ENCODE data around the gene SELENOM.

The SELENOM gene

GRCh38 chr22:31107178-31107893 is at the start of gene SELENOM:
Gene SELENOM (minus strand): TSS chr22:31107568. CDS start chr22:31107505, 63 bp downstream.
- peak; percentile 80 for DNase-seq (ENCODE audit: low read depth)

GRCh38 chr22:31155422-31155821 is 48.1 kb upstream of the SELENOM start:
- no peak for DNase-seq (ENCODE audit: low read depth)

GRCh38 chr22:31154975-31155374 is 47.6 kb upstream of the SELENOM start:
- no peak for DNase-seq (ENCODE audit: low read depth)

- DNase-seq (ENCODE audit: low read depth): no peak
Observed at GRCh38 chr22:31153357-31153756, 46.0 kb upstream of the SELENOM start.

- no peak for DNase-seq (ENCODE audit: low read depth)
Observed at GRCh38 chr22:31151872-31152271, 44.5 kb upstream of the SELENOM start.

- DNase-seq (ENCODE audit: low read depth): no peak
Observed at GRCh38 chr22:31150615-31151014, 43.2 kb upstream of the SELENOM start.

- DNase-seq (ENCODE audit: low read depth): no peak
Observed at GRCh38 chr22:31148953-31149627, 41.7 kb upstream of the SELENOM start.

- no peak for DNase-seq (ENCODE audit: low read depth)
Observed at GRCh38 chr22:31148488-31148887, 41.1 kb upstream of the SELENOM start.

GRCh38 chr22:31144223-31144622 is 36.9 kb upstream of the SELENOM start:
- no peak for DNase-seq (ENCODE audit: low read depth)

- DNase-seq (ENCODE audit: low read depth): no peak
Observed at GRCh38 chr22:31143537-31143936, 36.2 kb upstream of the SELENOM start.

GRCh38 chr22:31143038-31143437 is 35.7 kb upstream of the SELENOM start:
- no peak for DNase-seq (ENCODE audit: low read depth)

- DNase-seq (ENCODE audit: low read depth): no peak
Observed at GRCh38 chr22:31142285-31142684, 34.9 kb upstream of the SELENOM start.

GRCh38 chr22:31141551-31141950 is 34.2 kb upstream of the SELENOM start:
- no peak for DNase-seq (ENCODE audit: low read depth)

- DNase-seq (ENCODE audit: low read depth): no peak
Observed at GRCh38 chr22:31140746-31141145, 33.4 kb upstream of the SELENOM start.

- DNase-seq (ENCODE audit: low read depth): no peak
Observed at GRCh38 chr22:31139866-31140716, 32.7 kb upstream of the SELENOM start, which contains the start of gene PLA2G3. Gene PLA2G3 (minus strand): TSS chr22:31140508. CDS start chr22:31140354, 154 bp downstream.

- no peak for DNase-seq (ENCODE audit: low read depth)
Observed at GRCh38 chr22:31139066-31139465, 31.7 kb upstream of the SELENOM start.

GRCh38 chr22:31138126-31138525 is 30.8 kb upstream of the SELENOM start:
- DNase-seq (ENCODE audit: low read depth): no peak

GRCh38 chr22:31137721-31138120 is 30.4 kb upstream of the SELENOM start:
- no peak for DNase-seq (ENCODE audit: low read depth)

GRCh38 chr22:31136711-31137110 is 29.3 kb upstream of the SELENOM start:
- no peak for DNase-seq (ENCODE audit: low read depth)

GRCh38 chr22:31136155-31136554 is 28.8 kb upstream of the SELENOM start:
- DNase-seq (ENCODE audit: low read depth): no peak

- DNase-seq (ENCODE audit: low read depth): no peak
Observed at GRCh38 chr22:31135706-31136105, 28.3 kb upstream of the SELENOM start.

GRCh38 chr22:31134688-31135087 is 27.3 kb upstream of the SELENOM start:
- DNase-seq (ENCODE audit: low read depth): no peak

GRCh38 chr22:31133911-31134310 is 26.5 kb upstream of the SELENOM start:
- DNase-seq (ENCODE audit: low read depth): no peak

All from activated T-helper 9 cell treated with anti-CD3 and anti-CD28 coated beads, Interleukin-2, amount 50 U/mL, for 16 hours (primary cell).